Fibroblast of pulmonary artery (primary cell): ENCODE data around the gene OR5L1.

ENCODE experiments used
- DNase-seq: peaks from one replicate; pipeline ENCODE4 v3.0.0-alpha.2; 2010; ENCODE audit warnings: low read depth
- H3K4me3 ChIP-seq: replicated peaks from 2 replicates; pipeline ENCODE4 v1.5.1; 2011; ENCODE audit warnings: low read depth, mild to moderate bottlenecking, control low read depth, low read length, moderate library complexity
- TF ChIP-seq, protein P1 (sequence below): IDR thresholded peaks from 2 replicates; pipeline ENCODE4 v1.5.1; 2011; ENCODE audit warnings: mild to moderate bottlenecking, control low read depth, low read length, inconsistent platforms; ENCODE audit errors: missing control alignments

OR5L1 gene

DNA sequence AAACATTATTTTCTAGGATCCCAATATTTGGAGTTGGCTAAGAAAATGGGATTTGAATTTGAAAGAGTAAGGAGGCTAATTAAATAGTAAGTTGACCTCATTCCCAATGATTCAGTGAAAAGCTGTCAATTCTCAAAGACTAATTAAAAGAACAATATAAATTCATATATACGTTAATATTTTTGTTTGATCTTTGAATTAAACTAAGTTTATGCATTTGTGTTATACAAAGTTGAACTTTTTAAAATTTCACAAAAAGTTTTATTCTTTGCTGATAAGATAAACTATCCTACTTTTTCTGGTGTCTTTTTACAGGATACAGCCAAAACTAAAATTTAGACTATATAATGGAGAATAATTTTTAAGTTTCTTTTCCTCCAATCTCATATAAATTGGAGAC is at the start of gene OR5L1:
Gene OR5L1 (plus strand): TSS at position 301 of the 400 bp plus-strand sequence. CDS start 100 bp downstream, outside the sequence.
- H3K4me3 ChIP-seq = no peak within 1 kb of the TSS
- DNase-seq = no peak
- TF ChIP-seq, protein P1, sequence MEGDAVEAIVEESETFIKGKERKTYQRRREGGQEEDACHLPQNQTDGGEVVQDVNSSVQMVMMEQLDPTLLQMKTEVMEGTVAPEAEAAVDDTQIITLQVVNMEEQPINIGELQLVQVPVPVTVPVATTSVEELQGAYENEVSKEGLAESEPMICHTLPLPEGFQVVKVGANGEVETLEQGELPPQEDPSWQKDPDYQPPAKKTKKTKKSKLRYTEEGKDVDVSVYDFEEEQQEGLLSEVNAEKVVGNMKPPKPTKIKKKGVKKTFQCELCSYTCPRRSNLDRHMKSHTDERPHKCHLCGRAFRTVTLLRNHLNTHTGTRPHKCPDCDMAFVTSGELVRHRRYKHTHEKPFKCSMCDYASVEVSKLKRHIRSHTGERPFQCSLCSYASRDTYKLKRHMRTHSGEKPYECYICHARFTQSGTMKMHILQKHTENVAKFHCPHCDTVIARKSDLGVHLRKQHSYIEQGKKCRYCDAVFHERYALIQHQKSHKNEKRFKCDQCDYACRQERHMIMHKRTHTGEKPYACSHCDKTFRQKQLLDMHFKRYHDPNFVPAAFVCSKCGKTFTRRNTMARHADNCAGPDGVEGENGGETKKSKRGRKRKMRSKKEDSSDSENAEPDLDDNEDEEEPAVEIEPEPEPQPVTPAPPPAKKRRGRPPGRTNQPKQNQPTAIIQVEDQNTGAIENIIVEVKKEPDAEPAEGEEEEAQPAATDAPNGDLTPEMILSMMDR = no peak

GRCh38 chr11:55773138-55773537 is 38.0 kb upstream of the OR5L1 start, which contains the start of gene OR5D13:
TSS of gene OR5D13 (plus strand) at chr11:55773438. CDS start at chr11:55773438, 0 bp downstream.
- no peak within 1 kb of the TSS for H3K4me3 ChIP-seq

DNA sequence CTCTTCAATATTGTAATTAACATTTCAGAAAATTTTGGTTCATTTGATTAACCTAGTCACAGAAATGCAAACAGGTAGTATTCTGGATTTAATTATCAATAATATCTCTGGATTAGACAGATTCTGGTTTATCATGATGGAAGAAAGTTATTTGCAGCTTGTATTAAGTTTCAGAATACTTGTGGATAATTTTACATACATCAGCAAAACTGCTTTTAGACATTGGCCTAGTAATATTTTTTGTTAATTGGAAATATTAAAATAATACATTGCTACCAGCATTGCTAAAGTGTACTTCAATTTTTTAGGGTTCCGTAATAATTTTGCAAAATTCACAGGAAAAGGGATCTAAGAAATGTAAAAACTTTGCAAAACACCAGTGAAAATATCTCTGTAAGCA is 19.6 kb upstream of the OR5L1 start:
- TF ChIP-seq, protein P1 = no peak

More at GRCh38 chr11:55773138-55773537, 38.0 kb upstream of the OR5L1 start, which contains the start of gene OR5D13:
- no peak for DNase-seq
- TF ChIP-seq, protein P1 = no peak

DNA sequence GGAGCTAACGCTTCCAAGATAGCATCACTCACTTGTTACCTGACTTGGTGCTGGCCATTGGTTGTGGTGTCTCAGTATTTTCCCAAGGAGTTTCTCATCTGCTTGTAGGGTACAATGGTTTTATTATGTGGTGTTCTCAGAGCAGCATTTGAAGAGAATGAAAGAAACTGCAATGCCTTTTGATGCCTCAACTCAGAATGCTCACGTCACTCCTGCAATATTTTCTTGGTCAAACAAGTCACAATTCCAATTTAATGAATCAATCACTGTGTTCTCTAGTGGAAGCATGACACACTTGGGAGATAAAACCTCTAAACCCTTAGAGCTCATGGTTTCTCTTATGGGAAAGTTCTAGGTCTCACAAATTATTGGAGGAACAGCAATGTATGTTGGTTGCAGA is 17.8 kb upstream of the OR5L1 start:
- TF ChIP-seq, protein P1 = no peak
- no peak for DNase-seq
- no peak overlapping the region for H3K4me3 ChIP-seq

More for the DNA sequence above, 19.6 kb upstream of the OR5L1 start:
- DNase-seq = no peak
- no peak overlapping the region for H3K4me3 ChIP-seq

DNA sequence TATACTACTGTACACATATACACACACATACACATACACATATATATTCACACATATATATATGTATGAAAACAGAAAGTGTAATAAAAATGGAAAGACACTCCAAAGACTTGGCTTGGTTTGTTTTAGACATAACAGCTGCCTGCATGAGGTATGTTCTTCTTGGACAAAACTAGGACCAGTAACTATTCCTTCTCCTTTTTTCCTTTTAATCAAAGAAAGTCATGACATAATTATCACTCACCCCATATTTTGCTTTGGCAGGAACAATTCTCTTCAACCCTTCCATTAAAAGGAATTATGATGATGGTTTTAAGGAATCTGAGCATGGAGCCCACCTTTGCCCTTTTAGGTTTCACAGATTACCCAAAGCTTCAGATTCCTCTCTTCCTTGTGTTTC is 15.9 kb upstream of the OR5L1 start, which contains the start of gene OR5D14:
Gene OR5D14 (plus strand): TSS at position 301 of the 400 bp plus-strand sequence. CDS start 0 bp downstream, at position 301.
- DNase-seq = no peak
- H3K4me3 ChIP-seq = no peak within 1 kb of the TSS
- TF ChIP-seq, protein P1 = no peak

GRCh38 chr11:55806248-55806647 is 4.9 kb upstream of the OR5L1 start:
- no peak for DNase-seq
- H3K4me3 ChIP-seq = no peak overlapping the region
- TF ChIP-seq, protein P1 = no peak

- DNase-seq = no peak
- H3K4me3 ChIP-seq = no peak within 1 kb of the TSS
These were observed 8.2 kb downstream of the OR5L1 start, which contains the start of gene OR5D18 for GRCh38 chr11:55819330-55819729. TSS of gene OR5D18 (plus strand) at chr11:55819630. CDS start at chr11:55819630, 0 bp downstream.

More at GRCh38 chr11:55819330-55819729, 8.2 kb downstream of the OR5L1 start, which contains the start of gene OR5D18:
- TF ChIP-seq, protein P1 = no peak
